Kidney epithelial cell (primary cell): ENCODE measurements around the gene PHACTR3. TPM values are rescaled to one million over a fixed set of nuclear protein-coding genes. Genes with fewer than 3 reads are reported as not detected.

ENCODE experiments used
- DNase-seq: peaks from one replicate; pipeline ENCODE4 v3.0.0-alpha.2; 2010; ENCODE audit warnings: low read depth
- H3K27me3 ChIP-seq: 2 replicates; pipeline ENCODE4 v1.6.0; 2011; ENCODE audit warnings: low read length; ENCODE audit not compliant: control insufficient read depth, insufficient read depth
- H3K36me3 ChIP-seq: 2 replicates; pipeline ENCODE4 v1.5.1; 2011; ENCODE audit warnings: low read length; ENCODE audit not compliant: control insufficient read depth, insufficient read depth
- H3K4me3 ChIP-seq: 2 replicates; pipeline ENCODE4 v1.5.1; 2011; ENCODE audit warnings: low read depth, mild to moderate bottlenecking, control low read depth, low read length
- CTCF ChIP-seq: IDR thresholded peaks from 2 replicates; pipeline ENCODE4 v1.5.1; 2011; ENCODE audit warnings: mild to moderate bottlenecking, moderate library complexity, low read length, control low read depth, inconsistent platforms; ENCODE audit not compliant: insufficient read depth, poor library complexity, severe bottlenecking
- total RNA-seq: library from RNA; depleted of rRNA; stranded (reverse); fragments of >200 nt; gene quantifications from 2 replicates; pipeline ENCODE4 v1.2.3, GENCODE V29; 2015

PHACTR3 gene
- total RNA-seq, 1 donor from 2014 or later = not detected

GRCh38 chr20:59646487-59646886, 42.1 kb downstream of the PHACTR3 start:
- Histone ChIP-seq H3K36me3 (no peaks in the 10 kb centered on the region), H3K4me3 (no peak overlapping the region), H3K27me3 (no peaks in the 10 kb centered on the region)
- DNase-seq = no peak
- TF ChIP-seq CTCF = no peak

GRCh38 chr20:59647271-59647670, 42.9 kb downstream of the PHACTR3 start:
- Histone ChIP-seq H3K27me3 (no peaks in the 10 kb centered on the region), H3K36me3 (no peaks in the 10 kb centered on the region), H3K4me3 (no peak overlapping the region)
- no peak for DNase-seq
- TF ChIP-seq CTCF = no peak

DNA sequence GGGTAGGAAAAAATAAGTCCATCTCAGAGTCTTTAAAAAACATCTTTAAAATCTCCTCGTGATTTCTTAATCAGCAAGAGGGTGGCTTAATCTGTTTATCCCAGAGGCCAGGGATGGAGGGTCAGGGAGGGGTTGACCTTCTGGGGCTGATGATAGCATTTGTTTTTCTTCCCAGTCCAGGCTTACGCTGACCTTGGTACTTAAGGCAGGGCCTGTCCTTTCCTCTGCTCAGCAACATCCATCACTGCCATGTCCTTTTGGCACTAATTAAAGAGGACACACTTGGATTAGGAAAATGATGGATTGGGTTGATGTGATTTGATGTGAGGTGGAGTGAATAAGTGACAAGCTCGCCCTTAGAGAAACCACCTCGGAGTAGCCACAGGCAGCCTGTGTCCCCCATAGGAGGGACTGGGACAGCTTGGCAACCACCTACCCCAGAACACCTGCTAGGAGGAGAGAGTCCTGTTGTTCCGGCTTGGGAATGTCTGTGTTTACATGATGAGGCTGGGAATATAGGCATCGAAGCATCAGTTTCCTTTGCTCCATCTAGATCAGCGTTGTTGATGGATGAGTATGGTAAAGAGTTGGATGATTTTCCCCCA, 44.2 kb downstream of the PHACTR3 start:
- no peaks in the 10 kb centered on the region for H3K36me3 ChIP-seq
- TF ChIP-seq CTCF = no peak
- DNase-seq = no peak
- H3K27me3 ChIP-seq = no peaks in the 10 kb centered on the region
- no peak overlapping the region for H3K4me3 ChIP-seq

DNA sequence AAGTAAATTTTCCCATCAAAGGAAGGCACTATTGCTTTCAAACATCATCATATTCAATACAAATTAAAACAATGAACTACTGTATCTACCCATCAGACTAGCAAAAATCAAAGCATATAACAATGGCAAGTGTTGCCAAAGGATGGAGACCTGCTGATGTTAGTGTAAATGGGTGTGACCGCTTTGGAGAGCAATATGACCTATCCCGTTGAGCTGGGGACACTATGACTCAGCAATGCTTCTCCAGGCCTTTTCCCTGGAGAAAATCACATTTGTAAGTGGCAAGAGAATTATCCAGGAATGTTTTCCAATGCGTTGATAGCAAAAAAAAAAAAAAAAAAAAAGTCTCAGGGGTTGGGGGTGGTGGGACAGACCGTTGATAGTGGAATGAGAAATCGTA, 46.1 kb downstream of the PHACTR3 start:
- no peaks in the 10 kb centered on the region for H3K27me3 ChIP-seq
- TF ChIP-seq CTCF = no peak
- no peak overlapping the region for H3K4me3 ChIP-seq
- DNase-seq = no peak
- no peaks in the 10 kb centered on the region for H3K36me3 ChIP-seq

GRCh38 chr20:59652381-59652780, 48.0 kb downstream of the PHACTR3 start:
- TF ChIP-seq CTCF = no peak
- no peak for DNase-seq
- no peak overlapping the region for H3K4me3 ChIP-seq

DNA sequence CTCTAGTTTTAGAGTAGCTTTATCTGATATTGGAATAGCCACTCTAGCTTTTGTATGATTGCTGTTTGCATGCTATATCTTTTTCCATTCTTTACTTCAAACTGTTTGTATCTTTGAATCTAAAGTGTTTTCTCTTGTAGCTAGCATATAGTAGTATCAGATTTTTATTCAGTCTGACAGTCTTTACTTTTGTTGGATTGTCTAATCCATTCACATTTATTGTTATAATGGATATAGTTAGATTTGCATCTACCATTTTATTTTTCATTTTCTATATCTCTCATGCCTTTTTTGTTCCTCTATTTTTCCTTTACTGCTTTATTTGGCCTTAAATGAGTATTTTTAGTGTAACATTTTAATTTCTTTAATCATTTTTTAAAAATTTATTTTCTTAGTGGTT, 52.1 kb downstream of the PHACTR3 start:
- H3K4me3 ChIP-seq = no peak overlapping the region
- H3K27me3 ChIP-seq = no peaks in the 10 kb centered on the region
- H3K36me3 ChIP-seq = no peaks in the 10 kb centered on the region
- TF ChIP-seq CTCF = no peak
- no peak for DNase-seq

More at GRCh38 chr20:59652381-59652780, 48.0 kb downstream of the PHACTR3 start:
- Histone ChIP-seq H3K27me3 (no peaks in the 10 kb centered on the region), H3K36me3 (no peaks in the 10 kb centered on the region)
